H1 (cell line): ENCODE data around the gene SPINT1. TPM values are rescaled to one million over a fixed set of nuclear protein-coding genes. Genes with fewer than 3 reads are reported as not detected.

Experiments used
- CBX5 ChIP-seq: fragments of 300-800, 300-1000 bp; sonication (generic); IDR thresholded peaks from 2 replicates; pipeline ENCODE4 v1.7.1; 2016; ENCODE audit warnings: antibody characterized with exemption, low read length, low read depth
- CEBPB ChIP-seq: IDR thresholded peaks from 2 replicates; pipeline ENCODE4 v1.6.1; 2012; ENCODE audit warnings: low read depth, low read length
- CTBP2 ChIP-seq: IDR thresholded peaks from 2 replicates; pipeline ENCODE4 v1.7.0; 2011; ENCODE audit warnings: borderline replicate concordance, mild to moderate bottlenecking, moderate library complexity, mixed read lengths, low read length; ENCODE audit not compliant: insufficient read depth, insufficient read length
- NANOG ChIP-seq: IDR thresholded peaks from 2 replicates; pipeline ENCODE4 v1.6.1; 2011; ENCODE audit warnings: low read length, low read depth, mild to moderate bottlenecking, inconsistent platforms; ENCODE audit not compliant: insufficient read depth, poor library complexity, severe bottlenecking
- POLR2AphosphoS5 ChIP-seq: IDR thresholded peaks from 2 replicates; pipeline ENCODE4 v1.6.1; 2011; ENCODE audit warnings: low read depth, low read length
- polyA plus RNA-seq, 7 experiments: library from polyadenylated mRNA; depleted of rRNA in 3 of 7; stranded (reverse) in 5 of 7; unstranded in 2 of 7; fragments of >200 nt in 5 of 7; fragments of 200-250 nt in 2 of 7; gene quantifications; 1 replicate in 5 of 7; 2 replicates in 1 of 7; 4 replicates in 1 of 7; pipeline versions ENCODE4 v1.2.1 to v1.2.3, GENCODE V29; 2011 to 2013; ENCODE audit warnings: missing spikeins in 2 of 7, mixed read lengths in 2 of 7
- total RNA-seq: library from RNA; stranded (reverse); fragmentation: NEBNext Ultra II Directional; extraction: Animal tissue kit (Norgen Biotek cat#: 25700); gene quantifications from 2 replicates; pipeline ENCODE4 v1.2.1, GENCODE V29; 2021

SPINT1 gene
- total and polyA plus RNA-seq, 2 of the 8 experiments (the other 6 are each of a cell fraction or from before 2014, with no cell fraction given): 117 to 155 TPM

DNA sequence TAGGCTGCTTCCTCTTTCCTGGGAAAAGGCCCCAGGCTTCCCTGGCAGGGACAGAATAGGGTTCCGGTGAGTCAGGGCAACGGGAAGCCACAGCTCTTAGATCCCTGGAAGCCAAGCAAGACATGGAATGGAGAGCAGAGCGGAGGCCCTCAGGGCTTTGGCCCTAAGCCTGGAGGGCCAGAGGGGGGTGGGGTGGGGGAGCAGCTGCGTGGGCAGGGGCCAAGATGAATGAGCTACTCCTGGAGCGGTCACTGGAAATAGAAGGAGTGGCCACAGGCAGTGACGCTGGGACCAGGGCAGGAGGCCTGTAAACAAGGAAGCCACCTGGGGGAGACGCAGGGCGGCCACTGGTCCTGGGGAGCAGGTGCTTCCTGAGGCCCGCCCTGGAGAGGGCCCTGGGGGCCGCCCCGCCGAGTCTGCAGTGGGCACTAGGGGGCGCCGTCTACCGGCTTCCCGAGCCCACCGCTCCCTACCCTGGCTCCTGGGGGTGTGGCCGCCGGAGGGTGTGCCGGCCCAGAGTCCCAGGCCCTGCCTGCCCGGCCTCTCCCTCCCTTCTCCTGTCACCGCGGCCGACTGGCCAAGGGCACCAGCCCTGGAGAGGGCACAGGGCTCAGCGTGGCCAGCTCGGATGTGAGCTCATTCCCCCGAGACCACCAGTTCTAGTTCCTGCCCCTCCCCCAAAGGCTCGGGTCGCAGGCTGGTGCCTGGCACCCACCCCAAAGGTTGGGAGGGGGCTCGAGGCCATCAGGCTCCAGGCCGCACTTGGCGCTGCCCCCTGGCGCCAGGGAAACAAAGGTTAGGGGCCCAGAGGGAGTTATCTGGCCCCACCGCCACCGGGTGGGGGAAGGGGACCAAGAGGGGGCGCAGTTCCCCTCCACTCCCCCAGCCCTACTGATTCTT, 62.5 kb downstream of the SPINT1 start (continued):
- TF ChIP-seq CEBPB: no peak
- TF ChIP-seq CTBP2: no peak
- no peak for TF ChIP-seq CBX5
- TF ChIP-seq NANOG: no peak
- TF ChIP-seq POLR2AphosphoS5: peak; percentile 46
